Muscle layer of colon (tissue), 2 donors: ENCODE data around the gene CRTC3.
"Not testable (repeated sequence)": the region's sequence is repeated elsewhere in the genome, so short reads cannot be mapped to it uniquely, and the experiment has no call there.

ENCODE experiments used
- H3K27ac ChIP-seq: one replicate; pipeline ENCODE4 v1.7.0; 2013; ENCODE audit warnings: low read depth, mild to moderate bottlenecking, low read length, moderate library complexity
- H3K27me3 ChIP-seq, 2 donors: one replicate each; pipeline ENCODE4 v1.7.0; 2013; ENCODE audit warnings: low read length in 2 of 2, mild to moderate bottlenecking in 2 of 2; ENCODE audit not compliant: insufficient read depth in 2 of 2, control insufficient read depth in 1 of 2
- H3K36me3 ChIP-seq: one replicate; pipeline ENCODE4 v1.7.0; 2013; ENCODE audit warnings: mild to moderate bottlenecking, low read length; ENCODE audit not compliant: insufficient read depth
- H3K4me1 ChIP-seq: one replicate; pipeline ENCODE4 v1.7.0; 2013; ENCODE audit warnings: mild to moderate bottlenecking, low read length; ENCODE audit not compliant: insufficient read depth
- H3K4me3 ChIP-seq, 2 donors: one replicate each; pipeline ENCODE4 v1.7.0; 2013; ENCODE audit warnings: low read length in 2 of 2, low read depth in 1 of 2, mild to moderate bottlenecking in 1 of 2, moderate library complexity in 1 of 2
- H3K9ac ChIP-seq: one replicate; pipeline ENCODE4 v1.7.0; 2013; ENCODE audit warnings: low read length
- H3K9me3 ChIP-seq: one replicate; pipeline ENCODE4 v1.7.0; 2013; ENCODE audit warnings: mild to moderate bottlenecking, low read length
- donor health status: abdominal sarcoma.
- donor health status: Adenocarcinoma of cecum.

Gene CRTC3

GRCh38 chr15:90629217-90629616 lies 99.5 kb downstream of the CRTC3 start:
- Histone ChIP-seq H3K9me3 (no peaks in the 10 kb centered on the region), H3K27me3 (no peaks in the 10 kb centered on the region), H3K27ac (no peak overlapping the region), H3K4me1 (no peaks in the 10 kb centered on the region), H3K4me3 (no peak overlapping the region), H3K9ac (no peak overlapping the region), H3K36me3 (peaks cover 68% of the 10 kb centered on the region)

GRCh38 chr15:90633360-90633759 lies 103.6 kb downstream of the CRTC3 start:
- Histone ChIP-seq H3K27me3 (no peaks in the 10 kb centered on the region), H3K4me1 (no peaks in the 10 kb centered on the region), H3K4me3 (no peak overlapping the region), H3K36me3 (peaks cover 44% of the 10 kb centered on the region), H3K9me3 (no peaks in the 10 kb centered on the region), H3K9ac (no peak overlapping the region), H3K27ac (no peak overlapping the region)

DNA sequence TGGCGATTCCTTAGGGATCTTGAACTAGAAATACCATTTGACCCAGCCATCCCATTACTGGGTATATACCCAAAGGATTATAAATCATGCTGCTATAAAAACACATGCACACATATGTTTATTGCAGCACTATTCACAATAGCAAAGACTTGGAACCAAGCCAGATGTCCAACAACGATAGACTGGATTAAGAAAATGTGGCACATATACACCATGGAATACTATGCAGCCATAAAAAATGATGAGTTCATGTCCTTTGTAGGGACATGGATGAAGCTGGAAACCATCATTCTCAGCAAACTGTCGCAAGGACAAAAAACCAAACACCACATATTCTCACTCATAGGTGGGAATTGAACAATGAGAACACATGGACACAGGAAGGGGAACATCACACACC lies 107.3 kb downstream of the CRTC3 start:
- not testable (repeated sequence) for H3K9me3 ChIP-seq, H3K4me3 ChIP-seq, H3K4me1 ChIP-seq, H3K27me3 ChIP-seq, H3K27ac ChIP-seq, H3K9ac ChIP-seq
- peaks cover 50% of the 10 kb centered on the region for H3K36me3 ChIP-seq

DNA sequence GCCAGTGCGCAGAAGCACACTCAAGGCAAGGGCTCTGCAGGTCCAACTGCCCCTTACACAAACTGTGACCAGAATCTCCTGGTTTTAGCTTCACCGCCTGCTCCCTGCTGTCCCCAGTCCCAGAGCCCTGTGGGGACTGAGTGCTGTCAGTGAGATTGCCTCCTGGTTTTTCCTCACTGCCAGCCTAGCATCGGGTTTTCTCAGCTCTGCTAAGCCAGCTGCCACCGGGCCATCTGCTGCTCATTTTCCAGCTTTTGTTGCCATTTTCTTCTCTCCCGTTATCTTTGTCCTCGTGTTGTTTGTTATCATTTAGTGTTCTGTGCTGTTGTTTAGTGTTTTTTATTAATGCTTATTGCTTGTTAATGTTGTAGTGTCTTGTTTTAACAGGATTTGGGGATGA lies 108.0 kb downstream of the CRTC3 start:
- Histone ChIP-seq H3K27ac (no peak overlapping the region), H3K9me3 (no peaks in the 10 kb centered on the region), H3K27me3 (no peaks in the 10 kb centered on the region), H3K36me3 (peaks cover 51% of the 10 kb centered on the region), H3K4me1 (no peaks in the 10 kb centered on the region), H3K4me3 (no peak overlapping the region), H3K9ac (no peak overlapping the region)

DNA sequence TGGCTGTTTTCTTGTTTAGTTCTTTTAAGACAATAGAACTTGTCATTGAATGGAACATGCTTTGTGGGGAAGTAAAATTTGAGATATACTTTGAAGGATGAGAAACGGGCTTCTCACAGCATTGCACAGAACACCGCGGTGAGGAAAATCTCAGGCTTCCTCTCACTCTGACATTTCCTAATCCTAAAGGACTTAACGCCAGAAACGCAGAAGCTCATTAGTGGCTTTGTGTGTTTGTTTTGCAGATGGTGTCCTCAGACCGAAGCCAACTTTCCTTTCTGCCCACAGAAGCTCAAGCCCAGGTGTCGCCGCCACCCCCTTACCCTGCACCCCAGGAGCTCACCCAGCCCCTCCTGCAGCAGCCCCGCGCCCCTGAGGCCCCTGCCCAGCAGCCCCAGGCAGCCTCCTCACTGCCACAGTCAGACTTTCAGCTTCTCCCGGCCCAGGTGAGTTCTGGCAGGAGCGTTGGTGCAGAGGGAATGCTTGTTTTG lies 108.5 kb downstream of the CRTC3 start:
- H3K27me3 ChIP-seq, result no peaks in the 10 kb centered on the region
- H3K9me3 ChIP-seq, result no peaks in the 10 kb centered on the region
- no peak overlapping the region for H3K9ac ChIP-seq
- no peaks in the 10 kb centered on the region for H3K4me1 ChIP-seq
- H3K4me3 ChIP-seq, result no peak overlapping the region
- no peak overlapping the region for H3K27ac ChIP-seq
- peaks cover 51% of the 10 kb centered on the region for H3K36me3 ChIP-seq

DNA sequence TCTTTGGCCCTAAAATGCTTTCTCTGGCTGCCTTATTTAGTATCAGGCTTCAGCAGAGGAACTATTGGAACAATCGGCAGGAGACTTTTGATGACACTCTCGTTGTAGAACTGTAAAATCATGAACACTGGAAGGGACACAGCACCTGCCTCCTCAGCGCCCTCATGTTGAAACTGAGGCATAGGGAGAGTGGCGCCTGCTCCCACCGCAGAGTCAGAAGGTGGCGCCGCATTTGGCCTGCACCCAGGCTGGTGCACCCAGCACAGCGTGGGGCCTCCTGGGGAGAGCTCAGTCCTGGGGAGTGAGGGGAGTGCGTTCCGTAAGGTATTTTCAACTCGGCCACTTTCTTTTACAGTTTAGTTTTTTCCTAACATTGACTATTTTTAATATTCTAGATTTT lies 109.2 kb downstream of the CRTC3 start:
- H3K27ac ChIP-seq, result no peak overlapping the region
- H3K9ac ChIP-seq, result no peak overlapping the region
- H3K4me3 ChIP-seq, result no peak overlapping the region
- H3K4me1 ChIP-seq, result no peaks in the 10 kb centered on the region
- H3K36me3 ChIP-seq, result peaks cover 45% of the 10 kb centered on the region
- no peaks in the 10 kb centered on the region for H3K9me3 ChIP-seq
- no peaks in the 10 kb centered on the region for H3K27me3 ChIP-seq

- no peaks in the 10 kb centered on the region for H3K9me3 ChIP-seq
- H3K27ac ChIP-seq, result no peak overlapping the region
- H3K27me3 ChIP-seq, result no peaks in the 10 kb centered on the region
- no peaks in the 10 kb centered on the region for H3K4me1 ChIP-seq
- H3K36me3 ChIP-seq, result peaks cover 45% of the 10 kb centered on the region
- no peak overlapping the region for H3K4me3 ChIP-seq
- H3K9ac ChIP-seq, result no peak overlapping the region
Measured at GRCh38 chr15:90640862-90641261, 111.1 kb downstream of the CRTC3 start.

DNA sequence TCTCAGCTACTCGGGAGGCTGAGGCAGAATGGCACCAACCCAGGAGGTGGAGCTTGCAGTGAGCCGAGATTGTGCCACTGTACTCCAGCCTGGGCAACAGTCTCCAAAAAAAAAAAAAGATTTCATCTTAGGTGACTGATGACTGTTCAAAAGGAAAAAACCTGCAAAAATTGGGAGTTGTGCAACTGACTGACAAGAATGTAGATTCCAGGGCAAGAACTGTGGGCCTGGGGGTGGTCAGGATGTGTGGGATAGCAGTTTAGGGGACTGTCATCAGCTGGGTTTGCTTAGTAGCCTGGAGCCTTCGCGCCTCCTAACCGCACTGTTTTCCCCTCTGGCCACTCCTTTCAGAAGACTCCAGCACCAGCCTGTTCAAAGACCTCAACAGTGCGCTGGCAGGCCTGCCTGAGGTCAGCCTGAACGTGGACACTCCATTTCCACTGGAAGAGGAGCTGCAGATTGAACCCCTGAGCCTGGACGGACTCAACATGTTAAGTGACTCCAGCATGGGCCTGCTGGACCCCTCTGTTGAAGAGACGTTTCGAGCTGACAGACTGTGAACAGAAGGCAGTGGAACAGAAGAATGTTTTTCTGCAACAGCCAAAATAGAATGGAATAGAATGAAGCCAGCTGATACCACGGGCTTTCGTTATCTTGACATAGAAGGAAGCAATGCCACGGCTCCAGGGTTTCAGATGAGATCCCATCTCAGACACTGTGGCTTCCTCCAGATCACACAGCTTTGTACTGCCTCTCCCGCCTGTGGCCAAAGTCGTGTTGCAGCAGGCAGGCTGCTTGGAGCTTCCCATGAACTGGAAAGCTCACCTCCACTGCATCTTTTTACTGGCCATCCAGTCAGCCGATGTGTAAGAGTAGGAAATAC lies 112.1 kb downstream of the CRTC3 start:
- H3K36me3 ChIP-seq, result peaks cover 45% of the 10 kb centered on the region
- no peaks in the 10 kb centered on the region for H3K9me3 ChIP-seq
- H3K9ac ChIP-seq, result no peak overlapping the region
- H3K27ac ChIP-seq, result no peak overlapping the region
- no peak overlapping the region for H3K4me3 ChIP-seq
- H3K27me3 ChIP-seq, result no peaks in the 10 kb centered on the region
- H3K4me1 ChIP-seq, result no peaks in the 10 kb centered on the region

DNA sequence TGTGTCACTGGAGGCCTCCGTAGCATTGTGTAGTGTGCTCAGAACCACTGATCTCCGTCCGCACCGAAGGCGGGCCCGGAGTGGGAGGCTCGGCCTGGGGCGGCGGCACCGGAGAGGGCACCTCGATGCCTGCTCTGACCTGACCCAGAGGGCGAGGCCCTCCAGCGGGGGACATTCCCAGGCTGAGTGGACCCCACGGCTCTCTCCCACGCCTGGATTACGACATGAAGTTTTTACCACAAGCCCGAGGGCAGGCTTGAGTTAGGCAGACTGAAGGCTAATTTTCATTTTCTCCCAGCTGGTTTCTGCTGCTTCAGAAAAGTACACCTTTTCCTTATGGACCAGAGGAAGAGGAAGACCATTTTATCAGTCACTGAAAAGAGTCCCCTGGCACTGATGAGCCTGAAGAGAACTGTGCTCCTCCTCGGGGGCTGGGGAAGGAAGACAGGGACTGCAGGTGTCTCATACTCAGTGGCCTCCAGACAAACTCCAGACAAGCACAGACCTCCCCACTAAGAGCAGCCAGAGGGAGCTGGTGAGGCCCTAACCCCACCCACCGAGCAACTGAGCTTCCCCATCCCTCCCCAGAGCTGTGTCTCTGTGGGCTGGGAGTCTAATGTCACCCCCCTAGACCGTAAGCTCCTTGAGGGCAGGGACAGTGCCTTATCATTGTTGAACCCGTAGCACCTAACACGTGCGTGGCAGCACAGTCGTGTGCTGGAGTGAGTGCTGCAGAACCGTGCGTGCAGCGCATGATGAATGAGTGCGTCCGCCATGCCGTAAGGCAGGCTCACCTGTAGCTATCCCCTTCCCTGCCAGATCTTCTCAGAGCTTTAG lies 113.0 kb downstream of the CRTC3 start:
- Histone ChIP-seq H3K4me3 (no peak overlapping the region), H3K36me3 (peaks cover 45% of the 10 kb centered on the region), H3K27me3 (no peaks in the 10 kb centered on the region), H3K4me1 (no peaks in the 10 kb centered on the region), H3K9me3 (no peaks in the 10 kb centered on the region), H3K27ac (no peak overlapping the region), H3K9ac (no peak overlapping the region)

DNA sequence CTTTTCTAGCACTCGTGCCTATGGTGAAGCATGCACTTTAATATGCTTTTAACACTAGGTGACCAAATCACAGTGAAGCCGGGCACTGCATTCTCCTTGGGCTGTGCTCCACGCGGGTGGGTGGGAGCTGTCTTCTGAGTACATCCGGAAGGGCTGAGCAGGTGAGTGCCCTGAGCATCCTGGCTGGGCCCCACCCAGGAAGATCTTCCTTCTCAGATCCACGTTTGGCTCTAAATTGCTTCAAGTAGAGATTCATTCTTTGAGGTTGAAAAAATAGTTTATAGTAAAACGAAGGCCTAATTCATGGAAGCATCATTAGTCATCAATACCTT lies 113.5 kb downstream of the CRTC3 start:
- Histone ChIP-seq H3K9me3 (no peaks in the 10 kb centered on the region), H3K4me3 (no peak overlapping the region), H3K27me3 (no peaks in the 10 kb centered on the region), H3K27ac (no peak overlapping the region), H3K36me3 (peaks cover 39% of the 10 kb centered on the region), H3K4me1 (peaks cover 2% of the 10 kb centered on the region), H3K9ac (no peak overlapping the region)

DNA sequence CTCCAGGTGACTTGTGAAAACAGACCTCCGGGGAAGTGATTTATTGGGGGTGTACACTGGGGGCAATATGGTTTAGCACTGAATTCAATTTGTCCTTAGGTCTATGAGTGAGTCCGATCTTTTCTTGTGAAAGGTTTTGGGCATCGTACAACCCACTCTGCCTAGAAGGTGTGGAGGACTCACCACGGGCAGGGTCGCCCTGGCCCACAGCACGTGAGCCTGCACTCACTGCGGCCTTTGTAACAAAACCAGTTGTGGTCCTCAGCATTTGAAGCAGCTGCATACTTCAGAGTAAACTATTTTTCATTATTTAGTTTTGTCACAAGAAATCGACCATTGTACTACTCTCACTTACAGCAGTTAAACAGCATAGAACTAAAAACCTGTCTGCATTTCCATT lies 114.8 kb downstream of the CRTC3 start:
- Histone ChIP-seq H3K4me1 (peaks cover 6% of the 10 kb centered on the region), H3K36me3 (peaks cover 28% of the 10 kb centered on the region), H3K9me3 (no peaks in the 10 kb centered on the region), H3K27me3 (no peaks in the 10 kb centered on the region), H3K27ac (no peak overlapping the region), H3K9ac (no peak overlapping the region), H3K4me3 (no peak overlapping the region)
